ENCODE results near the gene ABCD4.

Gene ABCD4

GRCh38 chr14:74240794-74241651 lies 61.7 kb downstream of the ABCD4 start:
- Histone ChIP-seq H3K27me3 (ENCODE audit: insufficient read depth, low read length) (no peaks in the 10 kb centered on the region; the same call in 1 of the 2 replicates), H3F3A (ENCODE audit: insufficient read depth, low read length) (no peaks in the 10 kb centered on the region), H3K79me2 (ENCODE audit: insufficient read depth, low read length) (no peaks in the 10 kb centered on the region), H3K9me3 (ENCODE audit: low read length) (no peaks in the 10 kb centered on the region), H3K36me3 (ENCODE audit: insufficient read depth, low read length) (no peaks in the 10 kb centered on the region), H3K4me3 (ENCODE audit: low read depth, low read length, poor library complexity, severe bottlenecking) (no peak overlapping the region), H3K9ac (ENCODE audit: low read length) (no peak overlapping the region), H2AFZ (ENCODE audit: low read length) (no peak overlapping the region), H3K4me1 (ENCODE audit: insufficient read depth, low read length, severe bottlenecking) (no peaks in the 10 kb centered on the region), H3K4me2 (ENCODE audit: low read length) (no peak overlapping the region), H3K9me2 (ENCODE audit: low read depth, low read length) (no peaks in the 10 kb centered on the region), H3K27ac (ENCODE audit: low read depth, low read length, poor library complexity, severe bottlenecking) (no peak overlapping the region), H4K20me1 (ENCODE audit: insufficient read depth, low read length) (no peaks in the 10 kb centered on the region)
- TF ChIP-seq, protein P1, sequence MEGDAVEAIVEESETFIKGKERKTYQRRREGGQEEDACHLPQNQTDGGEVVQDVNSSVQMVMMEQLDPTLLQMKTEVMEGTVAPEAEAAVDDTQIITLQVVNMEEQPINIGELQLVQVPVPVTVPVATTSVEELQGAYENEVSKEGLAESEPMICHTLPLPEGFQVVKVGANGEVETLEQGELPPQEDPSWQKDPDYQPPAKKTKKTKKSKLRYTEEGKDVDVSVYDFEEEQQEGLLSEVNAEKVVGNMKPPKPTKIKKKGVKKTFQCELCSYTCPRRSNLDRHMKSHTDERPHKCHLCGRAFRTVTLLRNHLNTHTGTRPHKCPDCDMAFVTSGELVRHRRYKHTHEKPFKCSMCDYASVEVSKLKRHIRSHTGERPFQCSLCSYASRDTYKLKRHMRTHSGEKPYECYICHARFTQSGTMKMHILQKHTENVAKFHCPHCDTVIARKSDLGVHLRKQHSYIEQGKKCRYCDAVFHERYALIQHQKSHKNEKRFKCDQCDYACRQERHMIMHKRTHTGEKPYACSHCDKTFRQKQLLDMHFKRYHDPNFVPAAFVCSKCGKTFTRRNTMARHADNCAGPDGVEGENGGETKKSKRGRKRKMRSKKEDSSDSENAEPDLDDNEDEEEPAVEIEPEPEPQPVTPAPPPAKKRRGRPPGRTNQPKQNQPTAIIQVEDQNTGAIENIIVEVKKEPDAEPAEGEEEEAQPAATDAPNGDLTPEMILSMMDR (IDR thresholded peaks at IDR 0.05; ENCODE audit: low read length), result no peak

- Histone ChIP-seq H2AFZ (ENCODE audit: low read length) (no peak overlapping the region), H3F3A (ENCODE audit: insufficient read depth, low read length) (no peaks in the 10 kb centered on the region), H3K9me3 (ENCODE audit: low read length) (no peaks in the 10 kb centered on the region), H3K9ac (ENCODE audit: low read length) (no peak overlapping the region), H3K27ac (ENCODE audit: low read depth, low read length, poor library complexity, severe bottlenecking) (no peak overlapping the region), H3K27me3 (ENCODE audit: insufficient read depth, low read length) (no peaks in the 10 kb centered on the region; the same call in 1 of the 2 replicates), H3K4me2 (ENCODE audit: low read length) (no peak overlapping the region), H3K9me2 (ENCODE audit: low read depth, low read length) (no peaks in the 10 kb centered on the region), H3K36me3 (ENCODE audit: insufficient read depth, low read length) (no peaks in the 10 kb centered on the region), H3K4me3 (ENCODE audit: low read depth, low read length, poor library complexity, severe bottlenecking) (no peak overlapping the region), H4K20me1 (ENCODE audit: insufficient read depth, low read length) (no peaks in the 10 kb centered on the region), H3K4me1 (ENCODE audit: insufficient read depth, low read length, severe bottlenecking) (no peaks in the 10 kb centered on the region), H3K79me2 (ENCODE audit: insufficient read depth, low read length) (no peaks in the 10 kb centered on the region)
- no peak for TF ChIP-seq EZH2 (IDR thresholded peaks at IDR 0.05; ENCODE audit: borderline replicate concordance, low read length)
- TF ChIP-seq, protein P1 (IDR thresholded peaks at IDR 0.05; ENCODE audit: low read length), result no peak
These were observed 62.6 kb downstream of the ABCD4 start for GRCh38 chr14:74239848-74240793.

DNA sequence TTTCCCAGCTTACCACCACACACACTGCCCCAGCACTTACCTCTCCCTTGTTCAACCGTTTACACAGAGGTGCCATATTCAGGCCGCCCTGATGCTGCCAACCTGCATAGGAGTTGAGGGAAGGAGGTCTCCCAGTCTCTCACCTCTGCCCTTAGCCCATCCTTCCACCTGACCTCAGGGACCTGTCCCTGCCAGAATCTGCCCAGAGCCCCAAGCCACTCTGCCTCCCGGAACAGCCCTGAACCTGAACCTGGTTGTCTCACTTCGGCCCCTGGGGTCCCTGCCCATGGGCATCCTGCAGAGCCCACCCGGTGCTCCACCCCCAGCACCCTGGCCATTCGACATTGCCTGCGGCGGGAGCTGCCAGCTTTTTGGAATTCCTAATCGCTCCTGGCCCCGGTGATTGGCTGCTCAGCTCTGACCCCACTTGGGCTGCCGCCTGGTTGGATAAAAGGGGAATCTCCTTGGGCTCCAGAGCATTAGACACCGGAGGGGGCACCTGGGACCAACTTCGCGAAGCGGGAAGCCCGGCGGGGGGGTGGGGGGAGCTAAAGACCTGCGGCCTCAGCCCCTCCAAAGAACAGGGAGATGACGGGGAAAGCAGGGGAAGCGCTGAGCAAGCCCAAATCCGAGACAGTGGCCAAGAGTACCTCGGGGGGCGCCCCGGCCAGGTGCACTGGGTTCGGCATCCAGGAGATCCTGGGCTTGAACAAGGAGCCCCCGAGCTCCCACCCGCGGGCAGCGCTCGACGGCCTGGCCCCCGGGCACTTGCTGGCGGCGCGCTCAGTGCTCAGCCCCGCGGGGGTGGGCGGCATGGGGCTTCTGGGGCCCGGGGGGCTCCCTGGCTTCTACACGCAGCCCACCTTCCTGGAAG lies 63.5 kb downstream of the ABCD4 start, which contains the start of gene VSX2:
TSS of gene VSX2 (plus strand) at position 476 of the 874 bp plus-strand sequence. CDS start at position 589, 113 bp downstream.
- no peaks in the 10 kb centered on the region for H3K79me2 ChIP-seq (ENCODE audit: insufficient read depth, low read length)
- H3K4me2 ChIP-seq (ENCODE audit: low read length), result no peak within 1 kb of the TSS
- no peak within 1 kb of the TSS for H3K4me3 ChIP-seq (ENCODE audit: low read depth, low read length, poor library complexity, severe bottlenecking)
- no peak within 1 kb of the TSS for H3K27ac ChIP-seq (ENCODE audit: low read depth, low read length, poor library complexity, severe bottlenecking)
- H3K9ac ChIP-seq (ENCODE audit: low read length), result no peak within 1 kb of the TSS
- no peaks in the 10 kb centered on the region for H3K4me1 ChIP-seq (ENCODE audit: insufficient read depth, low read length, severe bottlenecking)
- H3K9me3 ChIP-seq (ENCODE audit: low read length), result no peaks in the 10 kb centered on the region
- H3K9me2 ChIP-seq (ENCODE audit: low read depth, low read length), result no peaks in the 10 kb centered on the region
- H3K36me3 ChIP-seq (ENCODE audit: insufficient read depth, low read length), result no peaks in the 10 kb centered on the region
- no peak for TF ChIP-seq EZH2 (IDR thresholded peaks at IDR 0.05; ENCODE audit: borderline replicate concordance, low read length)
- TF ChIP-seq, protein P1 (IDR thresholded peaks at IDR 0.05; ENCODE audit: low read length), result no peak
- H3F3A ChIP-seq (ENCODE audit: insufficient read depth, low read length), result no peaks in the 10 kb centered on the region
- H2AFZ ChIP-seq (ENCODE audit: low read length), result no peak within 1 kb of the TSS
- H4K20me1 ChIP-seq (ENCODE audit: insufficient read depth, low read length), result no peaks in the 10 kb centered on the region
- no peaks in the 10 kb centered on the region; the same call in none of the 2 replicates for H3K27me3 ChIP-seq (ENCODE audit: insufficient read depth, low read length)

Measured in OCI-LY1 (cell line).